ENCODE data around the gene TBC1D22A. TPM values are rescaled to one million over a fixed set of nuclear protein-coding genes. Genes with fewer than 3 reads are reported as not detected.

The TBC1D22A gene
- total RNA-seq, 1 donor from 2014 or later, result 23.2 TPM

GRCh38 chr22:47052236-47053012 is 290.0 kb downstream of the TBC1D22A start:
- TF ChIP-seq CTCF (IDR thresholded peaks at IDR 0.05; ENCODE audit: unreplicated experiment), result no peak
- H3K4me3 Mint-ChIP-seq (ENCODE audit: low read depth), result no peak overlapping the region
- H3K9me3 Mint-ChIP-seq (ENCODE audit: low read depth), result no peaks in the 10 kb centered on the region
- H3K27me3 Mint-ChIP-seq, result no peaks in the 10 kb centered on the region
- H3K4me1 Mint-ChIP-seq (ENCODE audit: low read depth), result peaks cover 5% of the 10 kb centered on the region
- no peak for DNase-seq (ENCODE audit: low spot score, unreplicated experiment)
- no peak overlapping the region for H3K27ac Mint-ChIP-seq
- peaks cover 2% of the 10 kb centered on the region for H3K36me3 Mint-ChIP-seq (ENCODE audit: insufficient read depth)

- Mint-ChIP-seq H3K27ac (no peak overlapping the region), H3K4me3 (ENCODE audit: low read depth) (no peak overlapping the region)
Measured at GRCh38 chr22:47053013-47053725, 290.7 kb downstream of the TBC1D22A start.

GRCh38 chr22:47053726-47054141 is 291.3 kb downstream of the TBC1D22A start:
- Mint-ChIP-seq H3K4me1 (ENCODE audit: low read depth) (peaks cover 5% of the 10 kb centered on the region), H3K27me3 (no peaks in the 10 kb centered on the region), H3K9me3 (ENCODE audit: low read depth) (no peaks in the 10 kb centered on the region), H3K4me3 (ENCODE audit: low read depth) (no peak overlapping the region), H3K36me3 (ENCODE audit: insufficient read depth) (peaks cover 2% of the 10 kb centered on the region), H3K27ac (no peak overlapping the region)
- no peak for DNase-seq (ENCODE audit: low spot score, unreplicated experiment)
- no peak for TF ChIP-seq CTCF (IDR thresholded peaks at IDR 0.05; ENCODE audit: unreplicated experiment)

More at GRCh38 chr22:47053013-47053725, 290.7 kb downstream of the TBC1D22A start:
- peaks cover 2% of the 10 kb centered on the region for H3K36me3 Mint-ChIP-seq (ENCODE audit: insufficient read depth)
- H3K4me1 Mint-ChIP-seq (ENCODE audit: low read depth), result peaks cover 5% of the 10 kb centered on the region
- no peaks in the 10 kb centered on the region for H3K27me3 Mint-ChIP-seq
- DNase-seq (ENCODE audit: low spot score, unreplicated experiment), result no peak
- no peaks in the 10 kb centered on the region for H3K9me3 Mint-ChIP-seq (ENCODE audit: low read depth)
- TF ChIP-seq CTCF (IDR thresholded peaks at IDR 0.05; ENCODE audit: unreplicated experiment), result no peak

- Mint-ChIP-seq H3K4me3 (ENCODE audit: low read depth) (no peak overlapping the region), H3K36me3 (ENCODE audit: insufficient read depth) (peaks cover 2% of the 10 kb centered on the region), H3K27ac (no peak overlapping the region), H3K4me1 (ENCODE audit: low read depth) (peaks cover 5% of the 10 kb centered on the region), H3K9me3 (ENCODE audit: low read depth) (no peaks in the 10 kb centered on the region), H3K27me3 (no peaks in the 10 kb centered on the region)
- no peak for DNase-seq (ENCODE audit: low spot score, unreplicated experiment)
- TF ChIP-seq CTCF (IDR thresholded peaks at IDR 0.05; ENCODE audit: unreplicated experiment), result no peak
Measured at GRCh38 chr22:47054231-47055072, 292.0 kb downstream of the TBC1D22A start.

GRCh38 chr22:47055073-47055355 is 292.6 kb downstream of the TBC1D22A start:
- no peak for DNase-seq (ENCODE audit: low spot score, unreplicated experiment)
- no peak overlapping the region for H3K4me3 Mint-ChIP-seq (ENCODE audit: low read depth)
- no peak overlapping the region for H3K27ac Mint-ChIP-seq
- peaks cover 5% of the 10 kb centered on the region for H3K4me1 Mint-ChIP-seq (ENCODE audit: low read depth)
- H3K9me3 Mint-ChIP-seq (ENCODE audit: low read depth), result no peaks in the 10 kb centered on the region
- H3K36me3 Mint-ChIP-seq (ENCODE audit: insufficient read depth), result peaks cover 2% of the 10 kb centered on the region
- H3K27me3 Mint-ChIP-seq, result no peaks in the 10 kb centered on the region
- TF ChIP-seq CTCF (IDR thresholded peaks at IDR 0.05; ENCODE audit: unreplicated experiment), result no peak

Measured in progenitor cell of endocrine pancreas (in vitro differentiated cells).